GM21619 (cell line): ENCODE results near the gene MUC6.

Experiments
- ATAC-seq: cut with Tn5 transposase; IDR thresholded peaks from one replicate; pipeline ENCODE4 v1.9.1; 2021; ENCODE audit not compliant: unreplicated experiment

Gene MUC6

GRCh38 chr11:1073261-1073724 lies 36.8 kb upstream of the MUC6 start:
- no peak for ATAC-seq

DNA sequence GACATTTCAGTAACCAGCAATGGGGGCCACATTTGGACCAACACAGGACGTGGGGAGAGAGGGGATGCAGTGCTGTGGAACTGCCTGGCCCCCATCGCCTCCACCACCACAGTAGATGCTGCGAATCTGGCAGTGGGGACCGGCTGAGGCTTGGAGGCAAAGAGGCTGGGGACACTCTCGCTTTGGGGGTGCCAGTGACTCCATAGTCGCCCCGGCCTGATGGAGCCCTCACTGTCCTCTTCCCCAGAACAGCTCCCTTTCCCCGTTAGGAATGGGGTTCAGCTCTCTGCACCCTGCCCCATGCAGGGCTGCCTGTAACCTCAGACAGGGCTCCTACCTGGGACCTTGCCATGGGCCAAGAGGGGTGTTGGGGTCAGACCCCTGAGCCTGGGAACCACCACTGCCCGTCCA lies 36.3 kb upstream of the MUC6 start:
- ATAC-seq = no peak

DNA sequence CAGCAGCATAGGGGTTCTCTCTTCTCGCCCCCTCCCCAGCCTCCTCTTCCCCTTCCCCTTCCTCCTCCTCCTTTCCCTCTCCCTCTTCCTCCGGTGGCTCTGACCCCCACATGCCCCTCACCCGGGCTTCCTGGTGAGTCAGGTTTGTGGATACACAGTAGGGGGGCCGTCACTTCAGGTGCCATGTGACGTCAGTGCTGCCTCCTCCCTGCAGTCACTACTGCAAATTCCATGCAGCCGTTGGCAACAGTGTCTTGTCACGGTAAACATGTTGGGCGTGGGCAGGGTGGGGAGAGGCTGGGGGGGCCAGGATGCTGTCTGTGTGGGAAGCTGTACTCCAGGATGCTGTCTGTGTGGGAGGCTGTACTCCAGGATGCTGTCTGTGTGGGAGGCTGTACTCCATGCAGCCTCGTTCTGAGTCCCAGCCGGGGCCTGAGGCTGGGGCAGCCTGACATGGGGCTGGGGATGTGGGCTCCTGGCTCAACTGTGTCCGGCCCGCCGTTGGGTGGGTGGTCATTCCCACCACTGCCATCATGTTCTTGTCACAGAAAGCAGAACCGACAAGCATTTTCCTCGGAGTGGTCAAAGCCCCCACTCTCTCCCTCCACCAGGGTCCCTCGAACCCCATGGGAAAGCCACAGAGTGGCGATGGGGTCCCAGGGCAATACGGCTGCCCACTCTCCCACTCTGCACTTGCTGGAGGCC lies 35.8 kb upstream of the MUC6 start:
- ATAC-seq = no peak

- no peak for ATAC-seq
Observed at GRCh38 chr11:1071571-1072115, 35.1 kb upstream of the MUC6 start.

DNA sequence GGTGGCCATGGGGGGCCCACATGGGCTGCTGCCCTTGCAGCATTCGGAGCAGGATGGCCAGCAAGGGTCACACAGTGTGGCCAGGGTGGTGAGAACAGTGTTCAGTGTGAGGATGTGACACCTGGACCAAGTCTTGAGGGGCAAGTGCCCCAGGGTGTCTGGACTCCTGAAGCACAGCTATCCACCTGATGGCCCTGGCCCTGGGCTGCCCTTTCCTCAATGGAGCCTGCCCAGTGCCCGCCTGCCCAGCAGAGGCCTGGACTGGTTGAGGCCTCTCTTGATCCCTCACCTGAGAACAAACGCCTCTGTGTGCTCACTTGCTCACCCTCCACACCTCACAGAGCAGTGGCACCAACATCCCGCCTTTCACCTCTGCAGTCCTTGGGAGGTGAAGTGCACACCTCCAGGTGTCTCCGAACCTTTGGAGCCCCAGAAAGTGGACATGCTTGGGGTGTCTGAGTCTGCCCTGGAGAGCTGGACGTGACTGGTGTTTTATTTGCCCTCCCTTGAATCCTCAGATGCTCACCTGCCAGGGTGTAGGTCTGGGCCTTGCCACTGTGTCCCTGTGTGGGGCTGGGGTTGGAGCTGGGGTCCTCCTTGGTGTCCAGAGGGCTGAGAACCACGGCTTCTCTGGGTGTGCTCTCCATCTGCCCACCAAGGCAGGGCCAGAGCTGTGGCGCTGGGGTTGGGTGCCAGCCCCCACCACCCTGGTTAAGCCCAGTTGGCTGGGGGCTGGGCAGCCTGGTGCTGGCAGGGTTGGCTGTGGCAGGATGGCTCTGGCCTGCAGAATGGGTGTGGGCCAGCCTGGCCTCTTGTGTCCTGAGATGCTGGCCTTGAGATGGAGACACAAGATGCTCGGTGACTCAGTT lies 34.3 kb upstream of the MUC6 start:
- ATAC-seq = no peak

- no peak for ATAC-seq
Observed at GRCh38 chr11:1069740-1070139, 33.2 kb upstream of the MUC6 start.

GRCh38 chr11:1067812-1068496 lies 31.4 kb upstream of the MUC6 start:
- no peak for ATAC-seq

DNA sequence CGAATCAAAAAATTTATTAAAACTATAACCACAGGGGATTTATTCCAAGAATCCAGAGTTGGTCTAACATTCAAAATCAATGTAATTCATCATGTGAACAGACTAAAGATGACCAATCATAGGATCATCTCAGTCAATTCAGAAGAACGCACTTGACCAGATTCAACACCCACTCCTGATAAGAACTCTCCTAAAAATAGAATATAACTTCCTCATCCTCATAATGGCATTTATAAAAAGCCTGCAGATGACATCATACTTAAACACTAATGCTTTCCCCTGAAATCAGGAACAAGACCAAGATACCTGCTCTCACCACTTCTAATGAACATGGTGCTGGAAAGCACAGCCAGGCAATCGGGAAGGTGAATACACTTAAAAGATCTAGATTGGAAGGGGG lies 27.6 kb upstream of the MUC6 start:
- ATAC-seq = no peak

- no peak for ATAC-seq
Observed at GRCh38 chr11:1062075-1062820, 25.7 kb upstream of the MUC6 start.

DNA sequence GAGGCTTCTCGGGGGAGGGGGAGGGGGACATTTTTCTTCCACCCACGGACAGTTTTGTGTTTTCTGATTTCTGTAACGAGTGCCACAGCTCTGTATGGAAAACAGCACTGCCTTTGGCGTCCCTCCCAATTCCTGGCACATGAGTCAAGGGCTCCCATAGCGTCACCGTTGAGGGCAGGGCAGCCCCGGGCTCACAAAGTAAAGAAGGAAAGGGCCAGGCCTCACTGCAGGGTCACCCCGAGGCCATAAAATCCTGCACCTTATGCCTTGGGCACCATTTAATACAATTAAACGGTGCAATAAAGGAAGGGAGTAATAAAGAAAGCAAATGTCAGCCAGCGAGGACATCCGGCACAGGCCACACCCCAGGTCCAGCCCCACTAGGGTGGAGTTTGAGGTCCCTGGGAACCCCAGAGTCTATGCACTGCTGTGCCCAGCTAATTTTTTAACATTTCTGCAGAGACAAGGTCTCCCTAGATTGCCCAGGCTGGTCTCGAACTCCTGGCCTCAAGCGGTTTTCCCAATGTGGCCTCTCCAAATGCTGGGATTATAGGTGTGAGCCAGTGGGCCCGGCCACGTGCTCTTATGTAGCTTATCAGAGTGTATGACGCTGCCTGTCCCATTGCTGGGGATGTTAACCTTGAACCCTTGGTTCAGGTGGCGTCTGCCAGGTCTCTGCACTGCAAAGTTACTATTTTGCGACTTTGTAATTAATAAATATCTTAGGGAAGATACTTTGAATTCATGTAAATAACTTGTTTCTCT lies 24.5 kb upstream of the MUC6 start:
- ATAC-seq = no peak

DNA sequence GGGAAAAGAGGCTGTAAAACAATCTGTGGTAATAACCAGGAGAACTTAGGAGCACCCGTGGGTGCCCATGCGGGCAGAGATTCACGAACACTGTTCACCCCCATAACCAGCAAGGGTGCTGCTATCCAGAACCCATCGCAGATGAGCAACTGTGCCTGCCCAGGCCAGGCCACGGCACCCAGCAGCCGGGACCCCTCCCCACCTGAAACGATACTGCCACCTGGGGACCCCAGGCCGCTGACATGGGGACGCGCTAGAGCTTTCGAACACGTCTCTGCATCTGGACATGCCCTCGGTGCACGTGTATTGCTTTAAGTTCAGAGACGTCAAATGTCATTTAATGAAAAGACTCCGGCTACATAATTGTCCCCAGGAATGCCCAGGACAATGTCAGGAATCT lies 23.9 kb upstream of the MUC6 start:
- no peak for ATAC-seq

- ATAC-seq = no peak
Observed at GRCh38 chr11:1059759-1060158, 23.2 kb upstream of the MUC6 start.

DNA sequence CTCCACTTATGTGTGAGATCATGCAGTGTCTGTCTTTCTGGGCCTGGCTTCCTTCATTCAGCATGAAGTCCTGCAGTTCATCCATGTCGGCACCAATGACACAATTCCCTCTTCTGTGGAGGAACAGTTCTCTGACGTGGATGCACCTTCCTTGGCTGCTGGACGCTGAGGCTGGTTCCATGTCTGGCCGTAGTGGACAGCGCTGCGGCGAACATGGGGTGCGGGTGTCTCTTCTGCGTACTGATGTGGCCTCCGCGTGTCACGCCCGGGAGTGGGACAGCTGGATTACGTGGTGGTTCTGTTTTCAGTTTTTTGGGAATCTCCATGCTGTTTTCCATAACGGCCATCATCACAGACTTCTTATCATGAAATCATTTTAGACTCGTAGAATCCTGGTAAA lies 21.3 kb upstream of the MUC6 start:
- no peak for ATAC-seq

- no peak for ATAC-seq
Observed at GRCh38 chr11:1055990-1056771, 19.7 kb upstream of the MUC6 start.

GRCh38 chr11:1055109-1055703 lies 18.7 kb upstream of the MUC6 start:
- ATAC-seq = no peak

DNA sequence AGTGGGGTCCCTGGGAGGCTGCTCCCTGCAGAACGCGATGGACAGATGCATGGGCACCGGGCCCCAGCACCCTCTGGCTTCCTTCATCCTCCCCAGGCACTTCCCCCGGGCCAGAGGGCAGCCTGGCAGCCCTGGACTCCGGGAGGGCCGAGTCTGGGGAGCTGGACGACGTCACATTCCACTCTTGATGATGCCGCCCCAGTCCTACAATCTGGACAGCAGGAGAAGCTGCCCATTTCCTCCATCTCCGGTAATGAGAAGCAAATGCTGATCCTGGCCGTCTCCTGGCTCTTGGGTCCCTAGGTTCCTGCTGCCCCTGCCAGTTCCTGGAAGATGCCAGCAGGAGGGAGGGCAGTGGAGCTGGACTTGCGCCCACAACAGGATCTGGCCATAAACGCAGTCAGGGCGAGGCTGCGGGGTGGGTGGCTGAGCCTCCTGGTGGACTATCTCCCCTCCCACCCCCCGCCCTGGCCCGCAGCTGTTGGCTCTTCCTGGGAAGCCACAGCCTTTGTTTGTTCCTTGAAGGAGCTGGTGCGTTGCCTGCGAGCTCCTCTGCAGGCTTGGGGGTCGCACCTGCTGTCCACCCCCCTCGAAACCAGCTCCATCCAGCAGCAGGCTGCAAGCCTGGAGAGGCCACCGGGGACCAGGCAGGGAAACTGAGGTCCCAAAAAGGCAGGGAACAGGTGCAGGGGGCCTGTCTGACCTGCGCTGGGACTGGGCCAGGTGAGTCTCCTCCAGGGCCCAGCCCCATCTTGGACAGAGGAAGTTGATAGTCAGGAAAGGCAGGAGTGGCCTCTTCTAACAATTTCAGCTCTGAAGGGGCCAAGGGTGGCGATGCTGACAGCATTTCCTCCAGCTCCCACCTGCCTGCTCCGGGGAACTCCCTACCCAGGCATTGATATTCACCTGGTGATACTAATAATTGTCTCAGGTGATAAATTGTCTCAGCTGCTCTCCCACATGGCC lies 17.9 kb upstream of the MUC6 start:
- ATAC-seq = no peak

DNA sequence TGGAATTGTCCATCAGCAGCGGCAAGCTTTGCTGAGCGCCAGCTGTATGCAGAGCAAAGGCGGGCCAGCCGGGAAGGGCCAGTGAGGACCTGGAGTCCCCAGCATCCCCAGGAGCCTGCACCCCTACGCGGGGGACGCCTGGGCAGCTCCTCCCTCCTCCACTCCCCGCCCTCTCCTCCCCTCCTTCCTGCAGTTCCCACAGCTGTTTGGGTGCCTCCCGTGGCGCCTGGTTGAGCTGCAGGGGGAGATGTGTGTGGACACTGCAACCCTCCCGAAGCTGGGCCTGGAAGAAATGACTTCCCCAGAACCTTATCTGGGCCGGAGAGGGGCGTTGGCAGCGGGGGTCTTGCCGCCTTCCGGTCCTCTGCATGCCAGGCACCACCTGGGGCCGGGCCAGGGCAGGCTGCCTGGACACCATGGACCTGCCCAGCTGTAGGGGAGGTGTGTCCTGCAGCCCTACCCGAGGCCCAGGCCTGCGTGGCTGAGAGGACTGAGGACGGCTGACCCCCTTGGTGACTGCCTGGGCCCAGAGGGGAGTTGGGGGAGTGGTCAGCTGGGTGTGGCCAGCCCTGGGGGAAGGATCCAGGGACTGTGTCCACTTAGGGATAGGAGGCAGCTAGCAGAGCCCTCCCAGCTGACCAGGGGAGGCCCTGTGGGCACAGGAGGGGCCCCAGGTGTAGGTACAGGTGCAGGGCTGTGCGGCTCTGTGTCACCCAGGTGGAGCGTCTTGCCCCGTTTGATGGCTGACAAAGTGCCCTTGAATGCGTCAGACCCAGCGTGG lies 16.8 kb upstream of the MUC6 start:
- ATAC-seq = no peak
